ENCODE results near the gene FAM3D.

DNA sequence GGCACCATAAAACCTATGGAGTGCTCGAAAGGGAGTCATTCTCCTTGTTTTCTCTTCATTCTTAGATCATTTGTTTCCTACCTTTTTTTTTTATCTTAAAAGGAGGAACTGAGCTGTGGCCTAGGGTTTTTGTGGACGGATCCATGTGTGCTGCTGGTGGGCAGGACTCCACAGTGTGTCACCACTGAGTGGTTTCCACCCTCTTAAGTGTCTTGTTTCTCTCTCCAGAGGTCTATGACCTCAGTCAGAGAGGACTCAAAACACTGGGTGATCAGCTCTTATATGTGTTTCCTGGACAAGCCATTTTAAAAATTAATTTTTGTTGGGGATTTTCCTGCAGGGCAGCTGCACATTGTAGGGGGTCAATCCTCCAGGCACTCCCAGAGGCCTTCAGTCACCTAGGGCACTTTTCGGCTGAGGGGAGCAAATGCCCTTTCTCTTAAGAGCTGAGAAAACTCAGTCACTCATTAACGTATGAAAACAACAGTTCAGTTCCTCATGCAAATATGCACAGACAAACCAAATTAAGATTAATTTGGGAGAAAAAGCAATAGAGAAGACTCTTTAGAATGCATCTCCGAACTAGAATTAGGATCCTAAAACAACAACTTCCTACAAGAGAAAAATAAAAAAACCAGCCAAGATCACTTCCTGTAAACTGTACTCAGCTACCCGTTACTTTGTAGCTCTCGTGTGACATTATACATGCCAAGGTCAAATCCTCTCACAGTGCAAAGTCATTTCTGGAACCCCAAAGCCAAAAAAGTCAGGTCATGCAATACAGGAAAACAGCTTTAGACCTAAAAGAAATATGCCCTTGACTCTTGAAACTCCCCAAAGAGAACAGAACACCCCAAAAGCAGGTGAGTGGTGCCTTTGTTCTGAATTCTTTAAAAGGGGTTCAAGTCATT lies 27.6 kb upstream of the FAM3D start:
- TF ChIP-seq, protein P1, sequence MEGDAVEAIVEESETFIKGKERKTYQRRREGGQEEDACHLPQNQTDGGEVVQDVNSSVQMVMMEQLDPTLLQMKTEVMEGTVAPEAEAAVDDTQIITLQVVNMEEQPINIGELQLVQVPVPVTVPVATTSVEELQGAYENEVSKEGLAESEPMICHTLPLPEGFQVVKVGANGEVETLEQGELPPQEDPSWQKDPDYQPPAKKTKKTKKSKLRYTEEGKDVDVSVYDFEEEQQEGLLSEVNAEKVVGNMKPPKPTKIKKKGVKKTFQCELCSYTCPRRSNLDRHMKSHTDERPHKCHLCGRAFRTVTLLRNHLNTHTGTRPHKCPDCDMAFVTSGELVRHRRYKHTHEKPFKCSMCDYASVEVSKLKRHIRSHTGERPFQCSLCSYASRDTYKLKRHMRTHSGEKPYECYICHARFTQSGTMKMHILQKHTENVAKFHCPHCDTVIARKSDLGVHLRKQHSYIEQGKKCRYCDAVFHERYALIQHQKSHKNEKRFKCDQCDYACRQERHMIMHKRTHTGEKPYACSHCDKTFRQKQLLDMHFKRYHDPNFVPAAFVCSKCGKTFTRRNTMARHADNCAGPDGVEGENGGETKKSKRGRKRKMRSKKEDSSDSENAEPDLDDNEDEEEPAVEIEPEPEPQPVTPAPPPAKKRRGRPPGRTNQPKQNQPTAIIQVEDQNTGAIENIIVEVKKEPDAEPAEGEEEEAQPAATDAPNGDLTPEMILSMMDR (IDR thresholded peaks at IDR 0.05): no peak
- TF ChIP-seq POLR2A (IDR thresholded peaks at IDR 0.05): no peak

Measured in tibial nerve (tissue), 3 donors.